Activated CD4-positive, alpha-beta memory T cell treated with anti-CD3 and anti-CD28 coated beads, Interleukin-2, amount 10 ng/mL, durations not matched to agents 7 days and 5 days (primary cell): ENCODE measurements around the gene PEMT. TPM values are rescaled to one million over a fixed set of nuclear protein-coding genes. Genes with fewer than 3 reads are reported as not detected.

Source experiments
- CTCF ChIA-PET: fragments of 350-600 bp; sonication (Branson Sonifier 250); formaldehyde crosslinking; loops from one replicate; lab custom pipeline; 2021; ENCODE audit warnings: antibody characterized with exemption, inconsistent platforms; lab: Charles Lee
- POLR2A ChIA-PET: fragments of 350-600 bp; sonication (Branson Sonifier 250); formaldehyde crosslinking; loops from one replicate; lab custom pipeline; 2021; ENCODE audit warnings: antibody characterized with exemption; lab: Charles Lee
- DNase-seq: peaks from one replicate; pipeline ENCODE4 v3.0.0-alpha.2; 2020
- H3K27ac Mint-ChIP-seq: one replicate; pipeline ENCODE4 v1.8.0; 2021; ENCODE audit warnings: mild to moderate bottlenecking, mixed read lengths
- H3K27me3 Mint-ChIP-seq: one replicate; pipeline ENCODE4 v1.8.0; 2021; ENCODE audit warnings: mixed read lengths
- H3K36me3 Mint-ChIP-seq: one replicate; pipeline ENCODE4 v1.8.0; 2021; ENCODE audit warnings: low read depth, mixed read lengths
- H3K4me1 Mint-ChIP-seq: one replicate; pipeline ENCODE4 v1.8.0; 2021; ENCODE audit warnings: mixed read lengths
- H3K4me3 Mint-ChIP-seq: one replicate; pipeline ENCODE4 v1.8.0; 2021; ENCODE audit warnings: mild to moderate bottlenecking, mixed read lengths
- H3K9me3 Mint-ChIP-seq: one replicate; pipeline ENCODE4 v1.8.0; 2021; ENCODE audit warnings: mixed read lengths
- total RNA-seq, 2 experiments: library from RNA; stranded (reverse); gene quantifications; one replicate each; pipeline ENCODE4 v1.2.3, GENCODE V29; 2021

PEMT gene
- total RNA-seq, 2 experiments from 2014 or later: 17.2 to 22.0 TPM

DNA sequence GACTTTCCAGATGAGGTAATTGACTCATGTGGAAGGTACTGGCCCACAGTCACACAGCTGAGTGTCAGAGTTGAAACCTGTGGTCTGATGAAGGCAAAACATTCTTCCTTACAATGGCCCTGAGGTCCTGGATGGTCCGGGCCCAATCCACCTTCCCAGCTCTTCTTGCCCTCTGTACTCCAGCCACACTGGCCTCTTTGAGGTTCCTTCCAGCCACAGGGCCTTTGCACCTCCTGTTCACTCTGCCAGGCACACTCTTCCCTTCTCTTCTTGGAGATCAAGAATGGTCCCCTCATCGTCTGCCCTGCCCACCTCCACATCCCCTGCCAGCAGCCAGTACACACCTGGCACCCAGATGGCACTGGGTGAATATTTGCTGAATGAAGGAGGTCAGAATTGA, 6.5 kb upstream of the PEMT start:
- ChIA-PET CTCF (interaction anchor here (0.6 to 0.8 kb wide), 2 partner anchors 12 to 295 kb away, joined by 4 to 5 read pairs; no protein-coding TSS in a partner anchor), POLR2A (interaction anchor here (0.7 kb wide), 1 partner anchor 126 kb away, joined by 3 read pairs; no protein-coding TSS in a partner anchor)
- DNase-seq: no peak
- H3K36me3 Mint-ChIP-seq: no peaks in the 10 kb centered on the region
- H3K4me1 Mint-ChIP-seq: peaks cover under 1% of the 10 kb centered on the region
- no peaks in the 10 kb centered on the region for H3K9me3 Mint-ChIP-seq
- H3K4me3 Mint-ChIP-seq: no peak overlapping the region
- H3K27ac Mint-ChIP-seq: no peak overlapping the region
- no peaks in the 10 kb centered on the region for H3K27me3 Mint-ChIP-seq

DNA sequence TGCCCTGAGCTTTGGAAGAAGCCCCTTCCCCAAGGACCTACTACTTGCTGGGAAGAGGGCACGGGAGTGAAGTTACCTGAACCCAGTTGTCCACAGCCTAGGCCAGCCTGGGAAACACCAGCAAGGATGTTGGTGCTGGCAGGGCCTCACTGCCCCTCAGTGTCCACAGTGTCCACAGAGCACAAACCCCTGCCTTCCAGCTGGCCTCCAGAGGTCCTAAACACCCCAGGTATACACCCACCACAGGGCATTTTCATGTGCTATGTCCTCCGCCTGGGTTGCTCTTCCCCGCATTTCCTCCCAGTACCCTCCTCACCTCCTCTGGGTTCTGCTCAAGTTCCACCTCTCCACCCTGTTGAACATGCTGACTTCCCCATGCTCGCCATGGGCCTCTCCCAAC, 4.2 kb upstream of the PEMT start:
- Mint-ChIP-seq H3K9me3 (no peaks in the 10 kb centered on the region), H3K4me1 (peaks cover 13% of the 10 kb centered on the region), H3K36me3 (no peaks in the 10 kb centered on the region), H3K27ac (no peak overlapping the region), H3K4me3 (no peak overlapping the region), H3K27me3 (no peaks in the 10 kb centered on the region)
- ChIA-PET POLR2A (no interaction called here), CTCF (no interaction called here)
- no peak for DNase-seq

DNA sequence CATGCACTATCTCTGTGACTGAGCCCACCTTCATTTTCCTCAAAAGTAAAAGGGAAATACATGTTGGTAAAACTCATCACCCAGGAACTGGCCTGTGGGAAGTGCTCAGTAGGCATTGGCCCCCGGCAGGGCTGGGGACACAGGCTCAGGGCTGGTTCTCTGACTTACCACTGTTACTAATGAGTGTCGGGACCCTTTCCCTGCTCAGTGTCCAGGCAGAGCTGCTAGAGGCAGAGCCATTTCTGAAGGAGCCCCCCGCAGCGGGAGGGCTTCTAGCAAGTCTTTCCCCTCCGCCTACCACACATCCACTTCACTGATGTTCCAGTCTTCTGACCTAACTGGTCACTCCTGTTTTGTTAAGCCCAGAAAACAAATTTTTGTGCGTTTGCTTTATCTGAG, 1.7 kb upstream of the PEMT start:
- H3K27me3 Mint-ChIP-seq: no peaks in the 10 kb centered on the region
- CTCF ChIA-PET: interaction anchor here (2.5 kb wide), 1 partner anchor 20 kb away, joined by 9 read pairs; no protein-coding TSS in a partner anchor
- POLR2A ChIA-PET: no interaction called here

DNA sequence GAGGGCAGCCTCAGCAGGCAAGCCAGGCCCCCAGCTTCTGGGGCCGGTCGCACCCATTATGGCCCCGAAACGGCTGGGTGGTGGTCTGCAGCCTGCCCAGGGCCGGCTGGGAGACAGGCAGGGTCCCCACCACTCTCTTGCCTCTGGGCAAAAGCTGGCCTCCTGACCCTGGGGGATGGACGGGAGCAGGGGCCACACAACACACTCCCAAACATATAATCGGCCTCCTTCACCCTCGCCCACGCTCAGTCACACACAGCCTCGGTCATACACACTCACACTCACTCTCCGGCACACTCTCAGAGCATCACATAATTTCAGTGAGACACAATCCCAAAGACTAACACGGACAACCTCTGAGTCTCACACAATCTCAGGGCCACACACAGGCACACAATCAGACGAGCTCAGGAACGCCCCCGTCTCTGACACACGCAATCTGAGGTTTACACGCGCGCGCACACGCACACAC, 589 bp downstream of the PEMT start:
- Mint-ChIP-seq H3K36me3 (no peaks in the 10 kb centered on the region), H3K27me3 (no peaks in the 10 kb centered on the region), H3K4me1 (peaks cover 20% of the 10 kb centered on the region), H3K27ac (peak overlapping the region; percentile 75), H3K4me3 (peak overlapping the region; percentile 84), H3K9me3 (no peaks in the 10 kb centered on the region)
- ChIA-PET POLR2A (interaction anchor here (1.0 to 2.5 kb wide), 3 partner anchors 9 to 94 kb away, joined by 3 to 13 read pairs (median 4); partner anchors contain the start of gene RASD1), CTCF (interaction anchor here (1.4 to 3.5 kb wide), 5 partner anchors 18 to 94 kb away, joined by 5 to 14 read pairs (median 8); partner anchors contain the start of gene RASD1)
- no peak for DNase-seq

More for the DNA sequence above, 1.7 kb upstream of the PEMT start:
- Mint-ChIP-seq H3K27ac (no peak overlapping the region), H3K9me3 (no peaks in the 10 kb centered on the region), H3K4me1 (peaks cover 20% of the 10 kb centered on the region), H3K4me3 (peak overlapping the region; percentile 84), H3K36me3 (no peaks in the 10 kb centered on the region)
- DNase-seq: no peak

DNA sequence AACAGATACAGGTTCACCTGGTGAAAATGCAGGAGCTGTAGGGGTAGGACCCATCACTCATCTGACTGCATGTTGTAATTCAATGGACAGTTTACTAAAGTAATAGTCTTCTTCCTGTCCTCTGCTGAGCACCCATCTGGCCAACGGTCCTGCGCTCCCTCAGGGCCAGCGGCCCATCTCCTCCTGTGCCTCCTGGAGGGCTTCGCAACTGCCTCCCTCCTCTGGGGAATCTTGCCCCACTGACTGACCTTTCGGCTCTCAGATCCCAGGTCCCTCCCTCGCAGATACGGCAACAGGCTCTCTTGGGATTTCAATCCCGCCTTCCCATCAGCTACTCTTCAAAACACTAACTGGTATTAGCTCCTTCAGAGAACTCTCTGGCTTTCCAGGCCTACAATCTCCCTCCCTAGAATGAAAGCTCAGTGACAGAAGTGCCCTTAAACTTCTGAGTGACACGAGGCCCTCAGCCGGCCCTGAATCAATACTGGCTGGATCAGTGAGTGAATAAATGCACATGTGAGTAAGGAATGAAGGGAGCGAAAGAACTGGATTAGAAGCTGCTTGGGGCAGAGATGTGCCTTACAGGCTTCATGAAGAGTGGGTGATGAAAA, 1.3 kb downstream of the PEMT start:
- peak overlapping the region; percentile 11 for H3K27ac Mint-ChIP-seq
- POLR2A ChIA-PET: interaction anchor here (1.2 to 2.5 kb wide), 3 partner anchors 10 to 93 kb away, joined by 3 to 13 read pairs (median 4); partner anchors contain the start of gene RASD1

DNA sequence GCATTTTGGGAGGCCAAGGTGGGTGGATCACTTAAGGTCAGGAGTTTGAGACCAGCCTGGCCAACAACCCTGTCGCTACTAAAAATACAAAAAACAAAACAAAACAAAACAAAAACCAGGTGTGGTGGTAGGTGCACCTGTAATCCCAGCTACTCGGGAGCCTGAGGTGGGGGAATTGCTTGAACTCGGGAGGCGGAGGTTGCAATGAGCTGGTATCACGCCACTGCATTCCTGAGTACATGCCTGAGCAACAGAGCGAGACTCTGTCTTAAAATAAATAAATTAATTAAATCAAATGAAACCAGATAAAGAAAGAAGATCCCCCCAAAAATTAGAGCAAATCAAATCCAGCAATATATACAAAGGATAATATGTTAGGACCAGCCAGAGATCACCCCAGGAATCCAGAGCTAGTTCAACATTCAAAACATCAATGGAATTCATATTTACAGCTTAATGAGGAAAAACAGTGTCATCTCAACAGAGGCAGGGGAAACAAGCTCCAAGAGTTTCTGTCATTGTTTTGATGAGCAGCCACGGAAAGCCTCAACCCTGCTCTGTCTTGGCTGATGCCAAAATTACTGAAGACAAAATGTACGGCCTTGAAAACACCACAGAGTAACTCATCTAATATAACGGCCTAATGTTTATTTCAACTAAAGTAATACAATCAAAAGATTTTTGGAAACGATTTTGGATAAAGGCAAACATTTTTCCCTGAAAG, 3.7 kb downstream of the PEMT start:
- H3K9me3 Mint-ChIP-seq: no peaks in the 10 kb centered on the region
- H3K4me3 Mint-ChIP-seq: no peak overlapping the region
- peaks cover 17% of the 10 kb centered on the region for H3K4me1 Mint-ChIP-seq
- POLR2A ChIA-PET: no interaction called here
- CTCF ChIA-PET: interaction anchor here (1.1 to 1.5 kb wide), 3 partner anchors 19 to 26 kb away, joined by 3 to 5 read pairs (median 3); no protein-coding TSS in a partner anchor
- no peaks in the 10 kb centered on the region for H3K36me3 Mint-ChIP-seq
- DNase-seq: no peak
- no peaks in the 10 kb centered on the region for H3K27me3 Mint-ChIP-seq
- no peak overlapping the region for H3K27ac Mint-ChIP-seq

More for the DNA sequence above, 1.3 kb downstream of the PEMT start:
- CTCF ChIA-PET: interaction anchor here (1.8 to 3.5 kb wide), 4 partner anchors 18 to 94 kb away, joined by 5 to 14 read pairs (median 7); partner anchors contain the start of gene RASD1
- Mint-ChIP-seq H3K4me1 (peaks cover 20% of the 10 kb centered on the region), H3K9me3 (no peaks in the 10 kb centered on the region), H3K36me3 (no peaks in the 10 kb centered on the region), H3K27me3 (no peaks in the 10 kb centered on the region), H3K4me3 (peak overlapping the region; percentile 84)
- DNase-seq: no peak

DNA sequence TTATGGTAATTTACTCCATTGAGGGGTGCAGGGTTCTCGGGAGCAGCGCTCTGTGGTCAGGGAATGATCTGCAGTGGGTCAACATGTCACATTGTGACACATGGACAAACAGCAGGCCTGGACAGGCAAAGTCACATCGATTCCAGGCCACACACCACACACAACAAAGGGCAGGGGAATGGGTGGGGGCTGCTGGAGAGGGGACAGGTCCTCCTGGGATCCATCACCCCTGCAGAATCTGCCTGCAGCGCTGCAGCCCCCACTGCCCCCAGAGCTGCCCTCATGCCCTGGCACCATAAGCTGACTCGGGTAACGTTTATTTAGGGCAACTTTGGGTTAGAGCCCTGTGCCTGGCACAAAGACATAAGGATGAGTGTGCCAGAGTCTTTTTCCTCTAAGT, 9.1 kb downstream of the PEMT start:
- Mint-ChIP-seq H3K27ac (no peak overlapping the region), H3K4me1 (no peaks in the 10 kb centered on the region), H3K4me3 (no peak overlapping the region), H3K36me3 (no peaks in the 10 kb centered on the region), H3K9me3 (no peaks in the 10 kb centered on the region), H3K27me3 (no peaks in the 10 kb centered on the region)
- no peak for DNase-seq
- POLR2A ChIA-PET: interaction anchor here (1.1 kb wide), 1 partner anchor 9 kb away, joined by 3 read pairs; the partner anchor contains the start of gene PEMT
- CTCF ChIA-PET: no interaction called here

DNA sequence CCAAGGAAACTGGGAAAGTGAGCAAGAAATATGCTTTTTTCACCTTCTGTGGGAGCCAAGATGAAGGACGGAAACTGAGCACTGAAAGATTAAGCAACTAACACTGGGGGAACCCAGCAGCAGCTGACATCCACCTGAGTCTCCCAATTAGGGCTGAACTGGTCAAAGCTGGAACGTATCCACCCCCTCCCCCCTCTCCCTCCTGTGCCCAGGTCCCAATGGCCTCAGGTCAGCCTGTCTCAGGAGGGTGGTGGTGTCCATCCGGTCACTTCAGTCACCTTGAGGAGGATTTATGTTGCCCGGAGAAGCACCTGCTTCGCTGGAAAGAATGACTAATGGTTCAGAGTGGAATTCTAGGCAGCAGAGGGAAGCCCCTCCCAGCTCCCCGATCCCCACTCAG, 10.0 kb downstream of the PEMT start:
- Mint-ChIP-seq H3K36me3 (no peaks in the 10 kb centered on the region), H3K4me3 (no peak overlapping the region), H3K4me1 (no peaks in the 10 kb centered on the region), H3K27me3 (no peaks in the 10 kb centered on the region), H3K27ac (no peak overlapping the region), H3K9me3 (no peaks in the 10 kb centered on the region)
- ChIA-PET POLR2A (interaction anchor here (1.1 kb wide), 1 partner anchor 10 kb away, joined by 3 read pairs; the partner anchor contains the start of gene PEMT), CTCF (no interaction called here)
- DNase-seq: no peak

DNA sequence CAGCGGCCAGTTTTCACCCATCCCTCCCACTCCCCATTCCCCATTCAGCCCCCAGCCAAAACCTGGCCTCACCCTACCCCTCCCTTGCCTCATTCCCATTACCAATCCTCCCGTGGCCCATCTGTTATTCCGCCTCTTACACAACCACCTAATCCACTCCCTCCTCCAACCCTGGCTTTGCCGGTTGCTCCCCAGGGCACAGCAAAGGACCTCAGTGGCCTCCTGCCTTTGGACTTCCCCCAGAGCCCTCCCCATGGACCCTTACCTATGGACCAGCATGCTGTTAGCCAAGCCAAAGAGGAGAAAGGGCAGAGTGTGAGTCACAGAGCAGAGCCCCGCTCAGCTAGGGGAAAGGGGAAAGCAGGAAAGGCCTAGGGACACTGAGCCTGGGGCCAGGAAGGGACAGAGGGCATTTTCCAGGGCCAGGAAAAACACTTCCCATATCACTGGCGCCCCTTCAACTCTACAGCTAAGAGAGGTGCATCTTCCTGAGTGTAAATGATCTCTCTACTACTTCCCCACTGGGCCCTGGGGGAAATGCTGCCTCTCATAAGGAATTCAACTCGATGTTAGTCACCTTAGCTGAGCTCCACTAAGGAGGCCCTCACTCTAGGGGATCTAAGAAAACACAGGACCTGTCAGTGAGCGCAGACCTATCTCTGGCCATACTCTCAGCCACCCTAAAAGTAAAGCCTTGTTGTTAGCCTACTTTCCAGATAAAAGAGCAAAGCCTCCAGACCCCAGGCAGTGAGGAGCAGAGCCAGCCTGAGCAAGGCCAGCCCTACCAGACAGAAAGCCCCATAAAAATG, 10.6 kb downstream of the PEMT start:
- ChIA-PET CTCF (no interaction called here), POLR2A (interaction anchor here (1.5 kb wide), 1 partner anchor 9 kb away, joined by 3 read pairs; no protein-coding TSS in a partner anchor)
- Mint-ChIP-seq H3K27ac (no peak overlapping the region), H3K36me3 (no peaks in the 10 kb centered on the region), H3K27me3 (no peaks in the 10 kb centered on the region), H3K4me1 (no peaks in the 10 kb centered on the region), H3K4me3 (no peak overlapping the region), H3K9me3 (no peaks in the 10 kb centered on the region)
- DNase-seq: no peak

DNA sequence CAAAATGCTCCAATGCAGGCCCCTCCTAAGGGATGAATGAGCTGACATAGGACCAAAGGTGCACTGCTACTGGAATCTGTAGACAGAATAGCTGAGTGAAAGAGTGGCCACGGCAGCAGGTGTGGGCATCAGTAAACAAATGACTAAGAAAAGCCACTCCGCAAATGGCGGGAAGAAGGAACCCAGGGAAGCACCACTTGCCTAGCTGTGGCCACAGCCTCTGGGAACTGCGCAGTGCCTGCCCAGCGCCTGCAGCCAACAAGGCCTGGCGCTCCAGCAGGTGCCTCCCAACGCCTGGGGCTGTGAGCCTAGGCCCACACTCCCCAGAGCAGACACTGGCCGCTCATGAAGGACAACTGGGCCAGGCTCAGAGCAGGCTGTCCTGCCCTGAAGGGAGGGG, 11.8 kb downstream of the PEMT start:
- Mint-ChIP-seq H3K9me3 (no peaks in the 10 kb centered on the region), H3K27me3 (no peaks in the 10 kb centered on the region), H3K4me3 (no peak overlapping the region), H3K4me1 (no peaks in the 10 kb centered on the region), H3K36me3 (no peaks in the 10 kb centered on the region), H3K27ac (no peak overlapping the region)
- POLR2A ChIA-PET: interaction anchor here (1.5 kb wide), 1 partner anchor 10 kb away, joined by 3 read pairs; no protein-coding TSS in a partner anchor
- CTCF ChIA-PET: interaction anchor here (1.4 kb wide), 1 partner anchor 83 kb away, joined by 5 read pairs; no protein-coding TSS in a partner anchor
- no peak for DNase-seq

DNA sequence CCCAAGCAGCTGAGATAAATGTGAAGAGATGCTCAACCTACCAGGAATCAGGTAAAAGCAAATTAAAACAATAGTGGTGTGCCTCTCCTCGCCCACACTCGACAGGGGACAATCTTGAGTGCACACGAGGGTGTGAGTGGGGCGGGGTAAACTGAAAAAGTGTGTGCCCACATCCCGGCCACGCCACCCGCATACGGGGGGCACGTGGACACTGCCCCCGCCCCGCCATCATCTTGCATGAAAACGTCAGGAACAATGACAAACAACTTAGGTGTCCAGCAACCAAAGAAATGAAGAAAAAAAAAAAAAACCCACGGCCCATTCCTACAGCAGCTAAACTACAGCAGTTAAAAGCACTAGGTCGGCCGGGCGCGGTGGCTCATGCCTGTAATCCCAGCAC, 14.1 kb downstream of the PEMT start:
- H3K27ac Mint-ChIP-seq: no peak overlapping the region
- H3K27me3 Mint-ChIP-seq: no peaks in the 10 kb centered on the region
- no peak overlapping the region for H3K4me3 Mint-ChIP-seq
- POLR2A ChIA-PET: no interaction called here
- no peaks in the 10 kb centered on the region for H3K9me3 Mint-ChIP-seq
- no peak for DNase-seq
- H3K4me1 Mint-ChIP-seq: no peaks in the 10 kb centered on the region
- H3K36me3 Mint-ChIP-seq: no peaks in the 10 kb centered on the region
- CTCF ChIA-PET: no interaction called here

DNA sequence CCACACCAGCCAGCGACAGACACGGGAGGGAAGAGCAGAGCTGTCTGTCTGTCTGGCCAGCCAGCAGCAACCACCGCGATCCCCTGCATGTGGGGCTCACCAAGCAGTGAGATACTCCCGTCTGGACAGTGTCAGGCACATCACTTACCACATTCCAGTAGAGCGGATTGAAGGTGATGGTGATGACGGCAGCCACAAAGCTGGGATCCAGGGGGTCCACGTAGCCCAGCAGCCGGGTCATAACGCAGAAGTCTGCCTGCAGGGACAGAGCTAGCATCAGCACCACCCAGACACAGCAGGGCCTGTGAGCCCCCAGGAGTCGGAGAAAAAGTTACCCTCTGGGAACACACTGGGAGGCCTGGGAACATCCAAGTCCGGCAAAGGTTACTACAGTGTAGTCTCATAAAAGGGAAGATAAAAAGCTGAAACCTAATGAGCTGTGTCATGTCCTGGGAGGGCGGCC, 14.7 kb downstream of the PEMT start:
- Mint-ChIP-seq H3K4me3 (no peak overlapping the region), H3K27ac (no peak overlapping the region), H3K27me3 (no peaks in the 10 kb centered on the region), H3K4me1 (no peaks in the 10 kb centered on the region), H3K9me3 (no peaks in the 10 kb centered on the region), H3K36me3 (no peaks in the 10 kb centered on the region)
- POLR2A ChIA-PET: no interaction called here
- DNase-seq: no peak
- CTCF ChIA-PET: no interaction called here
